Measurements from ENCODE around the gene CASP7. TPM values are rescaled to one million over a fixed set of nuclear protein-coding genes. Genes with fewer than 3 reads are reported as not detected.
"Not testable (repeated sequence)": the region's sequence is repeated elsewhere in the genome, so short reads cannot be mapped to it uniquely, and the experiment has no call there.

Gene CASP7
- total RNA-seq, 1 donor from 2014 or later, result 16.6 TPM

DNA sequence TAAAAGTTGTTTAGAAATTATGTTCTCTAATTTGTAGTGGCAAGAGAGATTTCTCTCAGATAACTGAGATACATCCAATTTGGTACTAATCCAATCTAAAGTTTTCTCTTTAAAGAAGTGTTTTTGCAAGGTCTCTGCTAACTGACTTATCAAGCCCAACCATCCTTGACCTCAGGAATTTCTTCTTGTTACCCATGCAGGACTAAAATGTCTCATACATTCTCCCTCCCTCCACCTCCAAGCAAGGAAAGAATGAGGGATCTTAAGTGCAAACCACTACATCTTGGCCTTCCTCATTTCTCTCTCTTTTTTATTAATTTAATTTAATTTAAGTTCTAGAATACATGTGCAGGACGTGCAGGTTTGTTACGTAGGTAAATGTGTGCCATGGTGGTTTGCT lies 28.7 kb upstream of the CASP7 start:
- Mint-ChIP-seq H3K27ac (no peak overlapping the region), H3K36me3 (ENCODE audit: low read depth) (no peaks in the 10 kb centered on the region), H3K4me3 (ENCODE audit: low read depth) (no peak overlapping the region), H3K27me3 (ENCODE audit: low read depth) (peaks cover 20% of the 10 kb centered on the region), H3K4me1 (ENCODE audit: low read depth) (no peaks in the 10 kb centered on the region), H3K9me3 (no peaks in the 10 kb centered on the region)
- no peak for DNase-seq (ENCODE audit: low spot score)
- intact Hi-C loops (cut with micrococcal nuclease), result no loop called here

DNA sequence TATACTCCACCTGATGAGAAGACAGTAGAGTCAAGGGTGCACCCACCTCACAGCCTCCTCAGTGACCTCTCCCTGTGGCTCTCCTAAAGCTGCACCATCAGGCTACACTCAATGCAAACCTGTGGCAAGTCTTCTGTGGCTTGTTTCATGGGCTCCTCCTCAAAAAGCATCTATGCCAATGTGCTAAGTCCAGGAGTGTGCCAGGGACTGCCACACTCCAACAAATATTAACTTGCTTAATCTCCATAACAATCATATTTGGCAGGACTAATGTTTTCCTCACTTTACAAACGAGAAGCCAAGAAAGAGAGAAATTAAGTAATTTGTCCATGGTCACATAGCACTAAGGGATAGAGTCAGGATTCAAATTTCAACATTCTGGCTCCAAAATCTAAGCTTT lies 27.8 kb upstream of the CASP7 start:
- Mint-ChIP-seq H3K4me1 (ENCODE audit: low read depth) (no peaks in the 10 kb centered on the region), H3K36me3 (ENCODE audit: low read depth) (no peaks in the 10 kb centered on the region), H3K9me3 (no peaks in the 10 kb centered on the region), H3K27me3 (ENCODE audit: low read depth) (peaks cover 25% of the 10 kb centered on the region), H3K4me3 (ENCODE audit: low read depth) (no peak overlapping the region), H3K27ac (no peak overlapping the region)
- intact Hi-C loops (cut with micrococcal nuclease), result no loop called here
- no peak for DNase-seq (ENCODE audit: low spot score)

DNA sequence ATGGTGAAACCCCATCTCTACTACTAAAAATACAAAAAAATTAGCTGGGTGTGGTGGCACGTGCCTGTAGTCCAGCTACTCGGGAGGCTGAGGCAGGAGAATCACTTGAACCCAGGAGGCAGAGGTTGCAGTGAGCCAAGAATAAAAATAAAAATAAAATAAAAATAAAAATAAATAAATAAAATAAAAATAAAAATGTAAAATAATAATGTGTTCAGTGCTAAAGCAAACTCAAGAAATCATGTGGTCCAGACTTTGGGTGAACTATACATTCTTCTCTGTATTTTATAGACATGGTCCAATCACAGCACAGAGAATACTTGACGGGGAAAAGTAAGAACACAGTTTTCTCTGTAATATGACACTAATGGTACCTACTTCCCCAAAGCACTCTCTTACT lies 27.3 kb upstream of the CASP7 start:
- H3K27ac Mint-ChIP-seq; DNase-seq (ENCODE audit: low spot score); intact Hi-C loops (cut with micrococcal nuclease); H3K9me3 Mint-ChIP-seq; H3K4me1 Mint-ChIP-seq (ENCODE audit: low read depth); H3K36me3 Mint-ChIP-seq (ENCODE audit: low read depth); H3K4me3 Mint-ChIP-seq (ENCODE audit: low read depth): not testable (repeated sequence)
- peaks cover 26% of the 10 kb centered on the region for H3K27me3 Mint-ChIP-seq (ENCODE audit: low read depth)

DNA sequence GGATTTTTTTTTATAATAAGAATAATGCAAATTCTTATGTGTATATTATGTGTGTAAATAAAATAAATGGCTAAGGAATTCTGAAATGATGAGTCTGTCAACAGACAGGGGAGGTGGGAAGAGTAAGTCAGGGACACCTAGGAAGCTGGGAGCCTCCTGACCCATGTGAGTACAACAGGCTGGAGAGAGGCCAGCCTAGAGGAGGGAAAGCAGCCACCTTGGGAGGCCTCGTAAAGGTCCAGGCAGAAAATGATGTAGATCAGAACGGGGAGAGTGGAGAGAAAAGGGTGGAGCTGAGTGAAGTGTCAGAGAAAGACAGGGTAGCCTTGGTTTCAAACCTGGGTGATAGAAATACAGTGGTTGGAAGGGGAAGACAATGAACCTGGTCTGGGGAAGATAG lies 22.8 kb upstream of the CASP7 start:
- H3K4me3 Mint-ChIP-seq (ENCODE audit: low read depth), result no peak overlapping the region
- H3K27ac Mint-ChIP-seq, result no peak overlapping the region
- H3K4me1 Mint-ChIP-seq (ENCODE audit: low read depth), result no peaks in the 10 kb centered on the region
- H3K36me3 Mint-ChIP-seq (ENCODE audit: low read depth), result no peaks in the 10 kb centered on the region
- intact Hi-C loops (cut with micrococcal nuclease), result no loop called here
- no peaks in the 10 kb centered on the region for H3K9me3 Mint-ChIP-seq
- no peak for DNase-seq (ENCODE audit: low spot score)
- peaks cover 33% of the 10 kb centered on the region for H3K27me3 Mint-ChIP-seq (ENCODE audit: low read depth)

DNA sequence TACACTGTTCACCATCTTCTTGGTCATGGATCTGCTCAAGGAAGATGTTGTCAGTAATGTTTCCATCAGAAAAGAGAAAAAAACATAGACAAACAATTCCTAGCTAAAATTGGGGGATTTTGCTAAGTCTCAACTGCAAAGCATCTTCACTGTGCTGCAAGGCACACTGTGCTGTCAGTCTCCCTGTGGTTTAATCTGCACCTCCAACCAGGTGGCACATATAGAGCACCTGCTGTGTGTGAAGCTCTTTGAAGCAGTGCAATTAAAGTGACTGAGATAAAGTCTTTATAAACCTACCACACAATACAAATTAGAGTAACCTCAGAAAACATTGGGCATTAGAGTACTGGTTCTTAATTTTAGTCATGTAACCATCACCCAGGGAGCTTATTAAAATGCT lies 22.2 kb upstream of the CASP7 start:
- intact Hi-C loops (cut with micrococcal nuclease), result no loop called here
- Mint-ChIP-seq H3K36me3 (ENCODE audit: low read depth) (no peaks in the 10 kb centered on the region), H3K4me3 (ENCODE audit: low read depth) (no peak overlapping the region), H3K27ac (no peak overlapping the region), H3K9me3 (no peaks in the 10 kb centered on the region), H3K27me3 (ENCODE audit: low read depth) (peaks cover 33% of the 10 kb centered on the region), H3K4me1 (ENCODE audit: low read depth) (no peaks in the 10 kb centered on the region)
- no peak for DNase-seq (ENCODE audit: low spot score)

DNA sequence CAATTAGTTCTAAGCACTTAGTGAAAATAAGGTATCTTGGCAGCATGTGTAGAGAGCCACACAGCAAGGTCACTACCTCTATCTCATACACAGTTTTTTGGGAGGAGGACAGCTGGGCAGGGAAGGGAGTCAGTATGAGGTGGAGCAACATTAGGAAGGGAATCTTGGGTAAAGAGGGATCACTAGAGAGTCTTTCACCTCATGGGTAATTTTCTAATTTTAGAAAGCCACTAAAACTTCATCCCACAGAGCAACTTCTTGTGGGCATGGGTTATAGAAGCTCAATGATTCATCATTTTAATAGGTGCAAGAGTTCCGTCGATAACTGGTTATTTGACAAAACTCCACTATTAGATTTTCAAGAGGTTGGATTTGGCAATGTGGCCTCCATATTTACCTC lies 18.4 kb upstream of the CASP7 start:
- intact Hi-C loops (cut with micrococcal nuclease), result no loop called here
- no peaks in the 10 kb centered on the region for H3K9me3 Mint-ChIP-seq
- no peak overlapping the region for H3K27ac Mint-ChIP-seq
- H3K4me1 Mint-ChIP-seq (ENCODE audit: low read depth), result peaks cover 3% of the 10 kb centered on the region
- peaks cover 30% of the 10 kb centered on the region for H3K27me3 Mint-ChIP-seq (ENCODE audit: low read depth)
- DNase-seq (ENCODE audit: low spot score), result no peak
- H3K4me3 Mint-ChIP-seq (ENCODE audit: low read depth), result no peak overlapping the region
- H3K36me3 Mint-ChIP-seq (ENCODE audit: low read depth), result no peaks in the 10 kb centered on the region

DNA sequence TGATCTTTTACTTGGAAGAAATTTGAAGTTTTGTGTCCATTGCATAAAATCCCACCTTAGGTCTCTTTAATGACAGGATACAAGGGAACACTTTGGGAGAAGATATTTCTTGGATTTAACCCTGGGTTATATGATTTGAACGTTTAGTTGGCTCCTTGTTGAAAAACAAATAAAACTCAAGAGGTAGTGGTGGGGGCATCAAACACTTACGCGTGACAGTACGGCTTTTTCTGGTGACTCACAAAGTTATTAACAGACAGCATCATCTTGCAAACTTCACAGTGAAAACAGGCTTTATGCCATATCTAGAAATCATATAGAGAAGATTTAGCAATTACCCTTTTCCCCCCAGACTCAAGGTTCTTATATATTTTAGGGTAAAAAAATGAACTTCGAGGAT lies 16.6 kb upstream of the CASP7 start:
- Mint-ChIP-seq H3K9me3 (no peaks in the 10 kb centered on the region), H3K27ac (no peak overlapping the region), H3K4me3 (ENCODE audit: low read depth) (no peak overlapping the region), H3K27me3 (ENCODE audit: low read depth) (peaks cover 25% of the 10 kb centered on the region), H3K4me1 (ENCODE audit: low read depth) (peaks cover 12% of the 10 kb centered on the region), H3K36me3 (ENCODE audit: low read depth) (no peaks in the 10 kb centered on the region)
- DNase-seq (ENCODE audit: low spot score), result no peak
- intact Hi-C loops (cut with micrococcal nuclease), result no loop called here

DNA sequence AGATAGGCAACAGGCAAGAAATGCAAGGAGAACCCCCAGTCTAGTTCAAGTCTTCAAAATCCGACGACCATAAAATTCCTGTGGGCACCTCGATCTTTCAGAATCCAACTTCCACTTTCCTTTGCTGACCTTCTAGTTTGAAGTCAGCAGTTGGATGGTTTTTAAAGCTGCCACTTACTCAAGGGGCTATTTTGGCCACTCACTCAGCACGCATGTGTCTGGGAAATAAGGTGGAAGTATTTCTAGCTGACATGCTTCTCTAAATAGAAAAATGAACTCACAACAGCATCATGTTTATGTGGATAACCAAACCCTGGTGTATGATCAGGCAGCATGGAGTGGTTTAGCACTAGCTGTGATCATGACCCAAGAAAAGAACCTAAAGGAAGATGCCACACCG lies 15.8 kb upstream of the CASP7 start, which contains the start of gene NRAP:
Gene NRAP, minus strand, starts transcription at position 134 of the 400 bp plus-strand sequence. CDS start 159 bp downstream, outside the sequence.
- Mint-ChIP-seq H3K9me3 (no peaks in the 10 kb centered on the region), H3K4me1 (ENCODE audit: low read depth) (peaks cover 12% of the 10 kb centered on the region), H3K36me3 (ENCODE audit: low read depth) (no peaks in the 10 kb centered on the region), H3K27me3 (ENCODE audit: low read depth) (peaks cover 25% of the 10 kb centered on the region), H3K27ac (no peak within 1 kb of the TSS), H3K4me3 (ENCODE audit: low read depth) (no peak within 1 kb of the TSS)
- DNase-seq (ENCODE audit: low spot score), result no peak
- intact Hi-C loops (cut with micrococcal nuclease), result no loop called here

DNA sequence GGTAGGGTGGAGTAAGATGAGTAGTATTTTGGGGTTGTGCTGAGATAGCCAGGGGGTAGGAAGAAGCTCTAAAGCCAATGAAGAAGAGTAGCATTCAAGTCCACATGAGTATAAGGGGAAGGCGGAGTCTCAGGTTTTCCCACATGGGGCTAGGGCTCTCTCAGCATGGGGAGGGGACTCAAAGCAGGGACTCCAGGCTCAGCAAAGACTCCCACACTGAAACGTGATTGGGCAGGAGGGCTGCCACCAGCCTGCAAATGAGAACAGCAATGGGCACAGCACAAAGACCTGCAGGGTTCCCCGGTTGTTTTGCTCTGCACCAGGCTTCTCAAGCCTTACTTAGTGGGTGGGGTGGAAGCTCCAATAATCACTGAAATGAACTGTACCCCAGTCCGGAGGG lies 14.4 kb upstream of the CASP7 start:
- DNase-seq (ENCODE audit: low spot score), result no peak
- peaks cover 12% of the 10 kb centered on the region for H3K4me1 Mint-ChIP-seq (ENCODE audit: low read depth)
- H3K27ac Mint-ChIP-seq, result no peak overlapping the region
- peaks cover 4% of the 10 kb centered on the region for H3K9me3 Mint-ChIP-seq
- H3K36me3 Mint-ChIP-seq (ENCODE audit: low read depth), result no peaks in the 10 kb centered on the region
- peaks cover 17% of the 10 kb centered on the region for H3K27me3 Mint-ChIP-seq (ENCODE audit: low read depth)
- no peak overlapping the region for H3K4me3 Mint-ChIP-seq (ENCODE audit: low read depth)
- intact Hi-C loops (cut with micrococcal nuclease), result no loop called here

DNA sequence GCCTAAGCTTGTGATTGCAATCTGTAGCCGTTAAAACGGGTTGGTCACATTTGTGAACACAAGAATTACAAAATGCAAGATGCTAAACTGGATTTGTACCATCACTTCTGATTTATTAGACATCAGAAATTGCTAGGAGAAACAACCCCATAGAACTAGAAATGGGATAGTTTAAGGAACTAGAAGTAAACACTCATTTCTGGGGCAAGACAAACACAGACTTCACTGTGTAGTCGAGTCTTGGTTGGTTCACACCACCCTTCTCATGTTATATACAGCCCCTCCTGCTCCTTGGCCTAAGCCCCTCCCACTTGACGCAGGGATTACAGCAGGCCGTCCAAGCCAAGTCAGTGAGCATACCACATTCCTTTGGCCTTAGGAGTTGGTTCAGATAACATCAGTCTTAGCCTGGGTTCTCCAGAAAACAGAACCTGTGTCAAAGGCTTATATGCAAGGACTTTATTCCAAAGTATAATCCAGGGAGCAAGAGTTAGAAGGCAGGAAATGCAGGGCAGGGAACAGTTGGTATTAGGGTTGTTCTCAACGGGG lies 13.8 kb upstream of the CASP7 start:
- Mint-ChIP-seq H3K4me3 (ENCODE audit: low read depth) (no peak overlapping the region), H3K4me1 (ENCODE audit: low read depth) (peaks cover 12% of the 10 kb centered on the region), H3K27me3 (ENCODE audit: low read depth) (peaks cover 16% of the 10 kb centered on the region), H3K36me3 (ENCODE audit: low read depth) (no peaks in the 10 kb centered on the region), H3K27ac (no peak overlapping the region), H3K9me3 (peaks cover 9% of the 10 kb centered on the region)
- no peak for DNase-seq (ENCODE audit: low spot score)
- intact Hi-C loops (cut with micrococcal nuclease), result no loop called here

DNA sequence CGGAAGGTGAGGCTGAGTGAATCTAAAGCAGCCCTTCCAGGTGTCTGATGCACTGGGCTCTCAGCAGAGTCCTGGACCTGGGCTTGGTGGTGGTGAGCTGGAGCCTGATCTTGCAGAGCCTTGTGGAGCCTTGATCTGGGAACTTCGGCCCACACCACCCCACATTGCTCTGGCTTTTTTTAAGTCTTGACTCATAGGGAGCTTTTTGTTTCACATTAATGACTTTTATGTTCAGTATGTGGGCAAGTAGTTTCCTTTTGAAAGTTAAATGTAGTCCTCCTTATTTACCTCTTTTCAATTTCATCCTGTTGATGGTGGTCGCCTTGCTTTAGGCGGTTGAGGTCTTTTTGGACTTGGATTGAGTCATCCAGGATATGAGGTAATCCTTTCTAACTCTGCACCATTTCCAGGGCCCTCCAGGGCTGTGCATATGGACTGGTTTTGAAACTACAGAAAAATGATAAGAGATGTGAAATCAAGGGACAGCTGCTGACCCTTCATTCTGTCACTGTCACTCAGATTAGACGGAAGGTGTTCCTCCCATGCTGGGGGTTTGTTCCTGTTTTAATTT lies 12.9 kb upstream of the CASP7 start:
- Mint-ChIP-seq H3K27ac (peak overlapping the region; percentile 37), H3K36me3 (ENCODE audit: low read depth) (no peaks in the 10 kb centered on the region), H3K27me3 (ENCODE audit: low read depth) (peaks cover 14% of the 10 kb centered on the region), H3K4me1 (ENCODE audit: low read depth) (peaks cover 12% of the 10 kb centered on the region), H3K4me3 (ENCODE audit: low read depth) (no peak overlapping the region), H3K9me3 (peaks cover 9% of the 10 kb centered on the region)
- no peak for DNase-seq (ENCODE audit: low spot score)
- intact Hi-C loops (cut with micrococcal nuclease), result no loop called here

DNA sequence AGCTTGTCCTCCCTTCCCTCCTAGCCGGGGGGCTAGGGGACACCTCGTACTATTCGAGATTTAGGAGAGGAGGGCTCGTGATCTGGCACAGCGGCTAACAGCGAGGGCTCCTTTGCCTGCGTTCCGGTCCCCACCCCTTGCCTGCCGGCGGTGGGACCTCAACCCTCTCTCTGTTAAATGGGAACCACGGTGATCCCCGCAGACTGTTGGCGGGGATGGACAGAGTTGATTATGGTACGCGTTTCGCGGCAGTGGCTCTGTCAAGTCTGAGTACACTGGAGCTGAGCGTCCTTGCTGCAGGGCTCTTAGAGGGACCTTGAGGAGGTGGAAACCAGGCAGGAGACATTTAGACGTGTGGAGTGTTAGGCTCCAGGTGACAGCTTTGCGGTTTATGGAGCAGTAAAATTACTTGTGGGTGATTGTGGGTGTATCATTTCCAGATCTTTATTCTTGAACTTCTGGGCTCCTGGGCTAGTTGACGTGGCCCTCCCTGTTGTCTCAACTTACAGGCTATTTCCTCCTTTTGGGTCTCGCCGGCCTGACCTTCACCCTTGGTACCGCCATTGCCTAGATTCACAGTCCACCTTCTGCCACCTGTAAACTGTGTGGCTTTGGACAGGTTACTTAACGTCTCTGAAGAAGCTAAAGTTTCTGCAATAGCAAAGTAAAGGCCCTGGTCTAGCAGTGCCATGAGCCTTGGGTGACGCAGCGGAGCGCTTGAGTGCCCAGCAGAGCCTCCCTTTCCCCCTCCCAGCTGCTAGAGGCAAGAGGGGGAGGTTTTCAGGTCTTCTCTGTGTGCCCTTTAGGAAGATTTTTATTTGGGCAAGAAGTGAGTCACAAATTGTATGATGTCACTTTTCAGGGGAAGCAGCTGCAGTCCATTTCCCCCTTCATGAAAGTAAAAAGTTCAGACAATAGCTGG lies 739 bp downstream of the CASP7 start:
- intact Hi-C loops (cut with micrococcal nuclease), result loop anchor here (1.0 to 10.0 kb wide), 7 partner anchors 24 to 1306 kb away; partner anchors contain the start of genes ACSL5, CCDC186, DCLRE1A and NHLRC2
- peaks cover 32% of the 10 kb centered on the region for H3K36me3 Mint-ChIP-seq (ENCODE audit: low read depth)
- H3K27me3 Mint-ChIP-seq (ENCODE audit: low read depth), result peaks cover 3% of the 10 kb centered on the region
- H3K4me3 Mint-ChIP-seq (ENCODE audit: low read depth), result peak overlapping the region; percentile 92
- peaks cover 47% of the 10 kb centered on the region for H3K4me1 Mint-ChIP-seq (ENCODE audit: low read depth)
- peak overlapping the region; percentile 86 for H3K27ac Mint-ChIP-seq
- DNase-seq (ENCODE audit: low spot score), result no peak
- H3K9me3 Mint-ChIP-seq, result peaks cover 23% of the 10 kb centered on the region

Data from activated T-helper 2 cell treated with anti-CD3 and anti-CD28 coated beads, Interferon-gamma antibody, Interleukin-2, Interleukin-4, amounts not matched to agents 10 μg/mL and 5 μg/mL and 100 μg/mL, durations not matched to agents 14 hours and 24 hours and 36 hours (primary cell).